ENCODE results near the gene CDK14.

GRCh38 chr7:90828601-90829000 is 232.5 kb downstream of the CDK14 start:
- no peak for TF ChIP-seq TEAD4 (CRISPR knock-in tag; IDR thresholded peaks at IDR 0.05)
- no peak for TF ChIP-seq ZNF423 (CRISPR knock-in tag; IDR thresholded peaks at IDR 0.05)
- no peak for TF ChIP-seq ESRRA (CRISPR knock-in tag; IDR thresholded peaks at IDR 0.05; ENCODE audit: borderline replicate concordance)
- no peak for TF ChIP-seq CTCF (IDR thresholded peaks at IDR 0.05)
- no peak for TF ChIP-seq ATF6 (CRISPR knock-in tag; IDR thresholded peaks at IDR 0.05)
- TF ChIP-seq ARID4B (CRISPR knock-in tag; IDR thresholded peaks at IDR 0.05; ENCODE audit: borderline replicate concordance), result no peak
